ENCODE measurements around the gene IRX1. TPM values are rescaled to one million over a fixed set of nuclear protein-coding genes. Genes with fewer than 3 reads are reported as not detected.

The IRX1 gene
- total RNA-seq, 2 experiments from 2014 or later = not detected

DNA sequence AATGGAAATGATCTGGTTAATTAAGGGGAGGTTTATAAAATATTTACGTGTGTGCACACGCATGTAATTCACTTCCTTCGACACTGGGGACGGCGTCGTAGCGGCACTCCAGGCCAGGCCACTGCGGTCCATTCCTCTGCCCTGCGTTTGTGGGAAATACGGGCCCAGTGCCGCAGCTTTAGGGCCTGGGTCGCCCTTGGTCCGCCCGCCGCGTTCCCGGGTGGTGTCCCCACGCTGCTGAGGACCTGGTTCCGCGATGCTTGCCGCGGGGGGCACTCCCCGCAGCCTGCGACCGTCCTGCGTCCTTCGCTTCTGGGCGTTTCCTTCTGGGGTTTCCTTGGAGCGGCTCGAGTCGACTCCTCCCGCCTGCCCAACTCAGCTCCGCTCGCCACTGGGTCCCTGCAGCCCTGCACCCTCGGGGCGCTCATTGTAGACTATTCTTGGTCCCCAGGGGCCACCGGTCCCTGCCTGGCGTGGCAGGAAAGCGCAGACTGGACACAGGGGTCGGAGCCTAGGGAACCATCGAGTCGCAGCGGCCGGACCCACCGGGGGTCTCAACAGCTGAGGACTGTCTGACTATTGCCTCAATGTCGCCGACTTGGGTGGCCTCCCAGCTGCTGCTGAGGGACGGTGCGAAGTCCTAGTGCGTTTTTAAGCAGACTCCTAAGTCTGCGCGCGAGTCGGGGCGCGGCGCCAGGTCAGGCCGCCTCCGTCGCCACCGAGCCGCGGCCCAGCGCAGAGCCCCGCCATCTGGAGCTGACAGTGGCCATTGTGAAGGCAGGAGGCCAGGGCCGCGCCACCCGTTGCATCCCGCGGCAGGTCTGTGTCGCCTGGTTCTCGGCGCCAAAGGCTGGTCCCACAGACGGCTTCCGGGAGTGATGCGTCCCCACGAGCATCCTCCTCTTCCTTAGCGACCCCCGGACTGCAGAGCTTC lies 4.4 kb upstream of the IRX1 start:
- peaks cover 1% of the 10 kb centered on the region for H3K9me3 Mint-ChIP-seq
- TF ChIP-seq, protein P1, sequence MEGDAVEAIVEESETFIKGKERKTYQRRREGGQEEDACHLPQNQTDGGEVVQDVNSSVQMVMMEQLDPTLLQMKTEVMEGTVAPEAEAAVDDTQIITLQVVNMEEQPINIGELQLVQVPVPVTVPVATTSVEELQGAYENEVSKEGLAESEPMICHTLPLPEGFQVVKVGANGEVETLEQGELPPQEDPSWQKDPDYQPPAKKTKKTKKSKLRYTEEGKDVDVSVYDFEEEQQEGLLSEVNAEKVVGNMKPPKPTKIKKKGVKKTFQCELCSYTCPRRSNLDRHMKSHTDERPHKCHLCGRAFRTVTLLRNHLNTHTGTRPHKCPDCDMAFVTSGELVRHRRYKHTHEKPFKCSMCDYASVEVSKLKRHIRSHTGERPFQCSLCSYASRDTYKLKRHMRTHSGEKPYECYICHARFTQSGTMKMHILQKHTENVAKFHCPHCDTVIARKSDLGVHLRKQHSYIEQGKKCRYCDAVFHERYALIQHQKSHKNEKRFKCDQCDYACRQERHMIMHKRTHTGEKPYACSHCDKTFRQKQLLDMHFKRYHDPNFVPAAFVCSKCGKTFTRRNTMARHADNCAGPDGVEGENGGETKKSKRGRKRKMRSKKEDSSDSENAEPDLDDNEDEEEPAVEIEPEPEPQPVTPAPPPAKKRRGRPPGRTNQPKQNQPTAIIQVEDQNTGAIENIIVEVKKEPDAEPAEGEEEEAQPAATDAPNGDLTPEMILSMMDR (IDR thresholded peaks at IDR 0.05) = no peak
- ChIA-PET POLR2A (no interaction called here), CTCF (no interaction called here)
- H3K27me3 Mint-ChIP-seq = peaks cover 68% of the 10 kb centered on the region
- Histone ChIP-seq H3K4me1 (ENCODE audit: insufficient read depth, low read length) (no peaks in the 10 kb centered on the region), H3K27me3 (ENCODE audit: control insufficient read depth in 1 of 2, insufficient read depth in 2 of 2, low read length in 2 of 2) (peaks cover 43 to 65% of the 10 kb centered on the region in 2 experiments), H3K4me3 (ENCODE audit: low read length) (no peak overlapping the region), H3K36me3 (ENCODE audit: insufficient read depth, low read length) (no peaks in the 10 kb centered on the region), H3K9me3 (ENCODE audit: control insufficient read depth in 1 of 2, insufficient read depth in 1 of 2, low read length in 2 of 2) (peaks cover 0 to 50% of the 10 kb centered on the region in 2 experiments), H3K27ac (ENCODE audit: low read depth in 1 of 2, low read length in 2 of 2) (no peak overlapping the region)
- DNase-seq (no peak), ATAC-seq (ENCODE audit: poor library complexity) (no peak)
- no peaks in the 10 kb centered on the region for H3K4me1 Mint-ChIP-seq (ENCODE audit: low read depth)
- intact Hi-C loops (cut with DNase I, micrococcal nuclease) = no loop called here
- H3K36me3 Mint-ChIP-seq (ENCODE audit: low read depth) = no peaks in the 10 kb centered on the region
- no peak overlapping the region for H3K4me3 Mint-ChIP-seq
- no peak overlapping the region for H3K27ac Mint-ChIP-seq

DNA sequence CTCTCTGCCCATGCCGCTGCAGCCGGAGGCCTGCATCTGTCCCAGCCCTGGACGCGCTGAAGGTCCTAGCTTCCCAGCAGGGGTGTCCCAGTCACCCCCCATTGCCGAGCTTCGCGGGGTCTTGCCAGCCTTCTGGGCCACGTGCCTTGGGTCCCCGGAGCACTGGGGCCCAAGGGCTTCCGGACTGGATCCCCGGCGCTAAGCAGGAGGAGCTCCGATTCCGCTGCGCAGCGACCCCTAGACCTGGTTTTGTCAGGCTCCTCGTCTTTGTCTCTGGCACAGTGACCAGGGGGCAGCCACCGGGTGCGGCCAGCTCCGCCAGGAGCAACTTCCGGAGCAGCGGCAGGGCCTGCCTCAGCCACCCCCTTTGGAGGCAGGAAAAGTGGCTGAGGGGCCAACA lies 3.3 kb upstream of the IRX1 start:
- ChIA-PET POLR2A (no interaction called here), CTCF (no interaction called here)
- no peak for ATAC-seq (ENCODE audit: poor library complexity)
- no peaks in the 10 kb centered on the region for H3K36me3 Mint-ChIP-seq (ENCODE audit: low read depth)
- H3K27me3 Mint-ChIP-seq = peaks cover 68% of the 10 kb centered on the region
- H3K27me3 ChIP-seq (ENCODE audit: control insufficient read depth in 1 of 2, insufficient read depth in 2 of 2, low read length in 2 of 2) = peaks cover 50 to 74% of the 10 kb centered on the region in 2 experiments
- TF ChIP-seq, protein P1 (IDR thresholded peaks at IDR 0.05) = no peak
- no peak overlapping the region for H3K4me3 Mint-ChIP-seq
- no peaks in the 10 kb centered on the region for H3K36me3 ChIP-seq (ENCODE audit: insufficient read depth, low read length)
- H3K4me3 ChIP-seq (ENCODE audit: low read length) = no peak overlapping the region
- DNase-seq = no peak
- no peak overlapping the region for H3K27ac Mint-ChIP-seq
- no peaks in the 10 kb centered on the region for H3K9me3 Mint-ChIP-seq
- H3K4me1 ChIP-seq (ENCODE audit: insufficient read depth, low read length) = no peaks in the 10 kb centered on the region
- H3K4me1 Mint-ChIP-seq (ENCODE audit: low read depth) = no peaks in the 10 kb centered on the region
- peaks cover 0 to 59% of the 10 kb centered on the region in 2 experiments for H3K9me3 ChIP-seq (ENCODE audit: control insufficient read depth in 1 of 2, insufficient read depth in 1 of 2, low read length in 2 of 2)
- intact Hi-C loops (cut with DNase I, micrococcal nuclease) = no loop called here
- H3K27ac ChIP-seq (ENCODE audit: low read depth in 1 of 2, low read length in 2 of 2) = no peak overlapping the region

DNA sequence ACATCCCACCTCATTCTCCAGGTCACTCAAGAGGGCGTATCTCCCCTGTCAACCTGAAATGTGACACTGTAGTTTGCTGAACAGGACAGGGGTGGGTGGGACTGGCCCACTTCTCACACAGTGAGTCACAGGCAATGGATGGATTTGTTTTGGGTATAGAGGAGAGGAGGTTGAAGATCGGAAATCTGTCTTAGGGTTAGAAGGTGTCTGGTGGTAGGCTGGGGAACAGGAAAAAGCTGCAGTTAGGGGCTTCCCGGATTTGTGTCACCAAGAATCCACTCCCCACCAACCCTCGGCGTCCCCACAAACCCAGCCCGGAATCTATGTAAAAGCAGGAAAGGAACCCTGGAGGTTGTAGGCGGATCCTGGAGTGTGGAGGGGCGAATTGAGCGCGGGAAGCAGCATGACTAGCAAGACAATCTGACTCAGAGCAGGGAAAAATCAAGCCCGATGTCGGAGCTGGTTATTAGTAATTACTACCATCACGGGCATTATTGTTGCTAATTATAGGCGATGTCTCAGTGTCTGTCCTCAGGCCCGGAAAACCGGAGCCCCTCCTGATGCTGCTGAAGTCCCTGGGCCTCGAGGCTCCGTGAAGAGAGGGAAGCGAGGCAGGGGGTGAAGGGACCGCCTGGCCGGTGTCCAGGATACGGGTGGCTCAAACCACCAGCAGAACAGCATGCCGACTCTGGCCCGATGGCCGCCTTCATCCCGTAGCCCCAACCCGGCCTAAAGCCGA lies 1.7 kb upstream of the IRX1 start:
- TF ChIP-seq, protein P1 (IDR thresholded peaks at IDR 0.05) = no peak
- no peak for DNase-seq
- ATAC-seq (ENCODE audit: poor library complexity) = no peak
- Mint-ChIP-seq H3K9me3 (no peaks in the 10 kb centered on the region), H3K27ac (no peak overlapping the region), H3K36me3 (ENCODE audit: low read depth) (no peaks in the 10 kb centered on the region), H3K4me3 (no peak overlapping the region), H3K4me1 (ENCODE audit: low read depth) (no peaks in the 10 kb centered on the region), H3K27me3 (peaks cover 69% of the 10 kb centered on the region)
- CTCF ChIA-PET = no interaction called here
- H3K4me1 ChIP-seq (ENCODE audit: insufficient read depth, low read length) = no peaks in the 10 kb centered on the region
- H3K36me3 ChIP-seq (ENCODE audit: insufficient read depth, low read length) = no peaks in the 10 kb centered on the region
- H3K27ac ChIP-seq (ENCODE audit: low read depth in 1 of 2, low read length in 2 of 2) = no peak overlapping the region
- H3K27me3 ChIP-seq (ENCODE audit: control insufficient read depth in 1 of 2, insufficient read depth in 2 of 2, low read length in 2 of 2) = peaks cover 64 to 81% of the 10 kb centered on the region in 2 experiments
- intact Hi-C loops (cut with DNase I, micrococcal nuclease) = no loop called here
- POLR2A ChIA-PET = no interaction called here
- H3K4me3 ChIP-seq (ENCODE audit: low read length) = no peak overlapping the region
- peaks cover 0 to 65% of the 10 kb centered on the region in 2 experiments for H3K9me3 ChIP-seq (ENCODE audit: control insufficient read depth in 1 of 2, insufficient read depth in 1 of 2, low read length in 2 of 2)

Data from CD4-positive, alpha-beta T cell (primary cell).